Measurements from ENCODE around the gene CSMD2. TPM values are rescaled to one million over a fixed set of nuclear protein-coding genes. Genes with fewer than 3 reads are reported as not detected.

The CSMD2 gene
- polyA plus RNA-seq, 1 of the 3 experiments (the other 2 are of a cell fraction): not detected

DNA sequence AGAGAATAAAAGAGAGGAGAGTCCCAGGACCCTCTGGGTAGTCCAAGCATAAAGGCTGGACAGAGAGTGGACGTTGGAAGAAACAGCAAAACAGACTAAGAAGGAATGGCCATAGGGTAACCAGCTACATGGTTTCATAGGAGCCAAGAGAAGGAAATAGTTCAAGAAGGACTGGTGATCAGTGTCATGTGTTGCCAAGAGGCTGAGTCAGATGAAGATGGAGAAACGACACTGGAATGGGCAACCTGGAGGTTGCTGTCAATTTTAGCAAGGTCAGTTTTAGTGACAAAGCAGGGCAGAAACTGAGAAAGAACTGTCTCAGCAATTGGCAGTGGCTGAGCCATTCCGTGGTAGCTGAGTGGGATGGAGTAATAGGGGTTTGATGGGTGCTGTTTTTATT is 259.8 kb downstream of the CSMD2 start:
- no peaks in the 10 kb centered on the region for H3F3A ChIP-seq (replicated peaks; ENCODE audit: insufficient read depth)
- no peak overlapping the region for H3K27ac ChIP-seq (ENCODE audit: low read depth in 2 of 2, low read length in 1 of 2)
- no peak overlapping the region for H3K9ac ChIP-seq
- no peak for DNase-seq
- H3K36me3 ChIP-seq (replicated peaks in 1 of 2; ENCODE audit: control insufficient read depth in 1 of 2, insufficient read depth in 2 of 2, low read length in 1 of 2): no peaks in the 10 kb centered on the region
- peaks cover 0 to 3% of the 10 kb centered on the region in 2 experiments; a peak in 2 of 4 replicates for H3K4me1 ChIP-seq (ENCODE audit: control insufficient read depth in 1 of 2, insufficient read depth in 2 of 2, low read depth in 1 of 2, low read length in 1 of 2)
- H3K79me2 ChIP-seq (ENCODE audit: insufficient read depth): no peaks in the 10 kb centered on the region
- TF ChIP-seq FOXM1 (IDR thresholded peaks at IDR 0.05; ENCODE audit: low read depth): no peak
- CTCF ChIA-PET: interaction anchor here (1.1 kb wide), 1 partner anchor 208 kb away, joined by 3 read pairs; no protein-coding TSS in a partner anchor
- WGBS (ENCODE audit: low lambda C conversion rate): 25% methylated on average over 3 of the region's 3 CpGs
- H3K9me2 ChIP-seq: no peaks in the 10 kb centered on the region
- H2AFZ ChIP-seq (ENCODE audit: low read depth): no peak overlapping the region
- H3K4me2 ChIP-seq: no peak overlapping the region
- H3K9me3 ChIP-seq: no peaks in the 10 kb centered on the region
- POLR2A ChIA-PET: no interaction called here
- H3K4me3 ChIP-seq (ENCODE audit: low read depth in 2 of 2, low read length in 1 of 2): no peak overlapping the region
- H4K20me1 ChIP-seq (ENCODE audit: insufficient read depth): no peaks in the 10 kb centered on the region
- no peaks in the 10 kb centered on the region for H3K27me3 ChIP-seq (ENCODE audit: insufficient read depth)

GRCh38 chr1:33903210-33903589 is 261.8 kb downstream of the CSMD2 start:
- ChIA-PET CTCF (no interaction called here), POLR2A (no interaction called here)
- Histone ChIP-seq H3F3A (replicated peaks; ENCODE audit: insufficient read depth) (no peaks in the 10 kb centered on the region), H3K27ac (ENCODE audit: low read depth in 2 of 2, low read length in 1 of 2) (no peak overlapping the region), H3K9ac (no peak overlapping the region), H3K4me3 (ENCODE audit: low read depth in 2 of 2, low read length in 1 of 2) (no peak overlapping the region), H3K36me3 (replicated peaks in 1 of 2; ENCODE audit: control insufficient read depth in 1 of 2, insufficient read depth in 2 of 2, low read length in 1 of 2) (no peaks in the 10 kb centered on the region), H4K20me1 (ENCODE audit: insufficient read depth) (no peaks in the 10 kb centered on the region), H3K9me2 (no peaks in the 10 kb centered on the region), H3K4me2 (no peak overlapping the region), H2AFZ (ENCODE audit: low read depth) (no peak overlapping the region), H3K79me2 (ENCODE audit: insufficient read depth) (no peaks in the 10 kb centered on the region), H3K27me3 (ENCODE audit: insufficient read depth) (no peaks in the 10 kb centered on the region), H3K4me1 (ENCODE audit: control insufficient read depth in 1 of 2, insufficient read depth in 2 of 2, low read depth in 1 of 2, low read length in 1 of 2) (peaks cover 0 to 11% of the 10 kb centered on the region in 2 experiments; a peak in 2 of 4 replicates), H3K9me3 (no peaks in the 10 kb centered on the region)
- DNase-seq: no peak
- 10% methylated on average over 2 of the region's 2 CpGs for WGBS (ENCODE audit: low lambda C conversion rate)
- TF ChIP-seq TAF1 (IDR thresholded peaks at IDR 0.05; ENCODE audit: borderline replicate concordance, low read depth, low read length) (no peak), YY1 (IDR thresholded peaks at IDR 0.05; ENCODE audit: low read depth) (no peak), PBX3 (IDR thresholded peaks at IDR 0.05) (no peak), POLR2AphosphoS5 (IDR thresholded peaks at IDR 0.05; ENCODE audit: low read depth, low read length) (no peak)

GRCh38 chr1:33902486-33903209 is 262.4 kb downstream of the CSMD2 start:
- Histone ChIP-seq H3K36me3 (replicated peaks in 1 of 2; ENCODE audit: control insufficient read depth in 1 of 2, insufficient read depth in 2 of 2, low read length in 1 of 2) (no peaks in the 10 kb centered on the region), H3K9ac (no peak overlapping the region), H3K4me1 (ENCODE audit: control insufficient read depth in 1 of 2, insufficient read depth in 2 of 2, low read depth in 1 of 2, low read length in 1 of 2) (peaks cover 0 to 14% of the 10 kb centered on the region in 2 experiments; a peak in 2 of 4 replicates), H4K20me1 (ENCODE audit: insufficient read depth) (no peaks in the 10 kb centered on the region), H3K9me2 (no peaks in the 10 kb centered on the region), H3K4me3 (ENCODE audit: low read depth in 2 of 2, low read length in 1 of 2) (no peak overlapping the region), H2AFZ (ENCODE audit: low read depth) (no peak overlapping the region), H3K79me2 (ENCODE audit: insufficient read depth) (no peaks in the 10 kb centered on the region), H3K27me3 (ENCODE audit: insufficient read depth) (no peaks in the 10 kb centered on the region), H3K4me2 (no peak overlapping the region), H3F3A (replicated peaks; ENCODE audit: insufficient read depth) (no peaks in the 10 kb centered on the region), H3K9me3 (no peaks in the 10 kb centered on the region), H3K27ac (ENCODE audit: low read depth in 2 of 2, low read length in 1 of 2) (no peak overlapping the region)
- CTCF ChIA-PET: interaction anchor here (1.6 kb wide), 1 partner anchor 211 kb away, joined by 4 read pairs; no protein-coding TSS in a partner anchor
- DNase-seq: peak; percentile 26
- POLR2A ChIA-PET: no interaction called here
- 24% methylated on average over 5 of the region's 6 CpGs for WGBS (ENCODE audit: low lambda C conversion rate)
- TF ChIP-seq RCOR1 (IDR thresholded peaks at IDR 0.05; ENCODE audit: low read length): no peak
- TF ChIP-seq POLR2AphosphoS5 (IDR thresholded peaks at IDR 0.05; ENCODE audit: low read depth, low read length): no peak
- TF ChIP-seq RAD21 (IDR thresholded peaks at IDR 0.05; ENCODE audit: low read length): no peak
- TF ChIP-seq GABPA (IDR thresholded peaks at IDR 0.05; ENCODE audit: low read depth): no peak
- no peak for TF ChIP-seq RFX5 (IDR thresholded peaks at IDR 0.05; ENCODE audit: low read length)
- no peak for TF ChIP-seq TCF12 (IDR thresholded peaks at IDR 0.05)
- TF ChIP-seq YY1 (IDR thresholded peaks at IDR 0.05; ENCODE audit: low read depth): no peak
- TF ChIP-seq CHD2 (IDR thresholded peaks at IDR 0.05; ENCODE audit: low read length, partially characterized antibody): no peak
- TF ChIP-seq FOSL2 (IDR thresholded peaks at IDR 0.05; ENCODE audit: borderline replicate concordance, low read depth): no peak
- TF ChIP-seq RXRA (IDR thresholded peaks at IDR 0.05; ENCODE audit: borderline replicate concordance, low read depth): no peak
- TF ChIP-seq MEF2A (IDR thresholded peaks at IDR 0.05; ENCODE audit: borderline replicate concordance, low read depth): no peak
- no peak for TF ChIP-seq SIN3A (IDR thresholded peaks at IDR 0.05; ENCODE audit: borderline replicate concordance, low read depth, low read length)
- TF ChIP-seq, protein P1, sequence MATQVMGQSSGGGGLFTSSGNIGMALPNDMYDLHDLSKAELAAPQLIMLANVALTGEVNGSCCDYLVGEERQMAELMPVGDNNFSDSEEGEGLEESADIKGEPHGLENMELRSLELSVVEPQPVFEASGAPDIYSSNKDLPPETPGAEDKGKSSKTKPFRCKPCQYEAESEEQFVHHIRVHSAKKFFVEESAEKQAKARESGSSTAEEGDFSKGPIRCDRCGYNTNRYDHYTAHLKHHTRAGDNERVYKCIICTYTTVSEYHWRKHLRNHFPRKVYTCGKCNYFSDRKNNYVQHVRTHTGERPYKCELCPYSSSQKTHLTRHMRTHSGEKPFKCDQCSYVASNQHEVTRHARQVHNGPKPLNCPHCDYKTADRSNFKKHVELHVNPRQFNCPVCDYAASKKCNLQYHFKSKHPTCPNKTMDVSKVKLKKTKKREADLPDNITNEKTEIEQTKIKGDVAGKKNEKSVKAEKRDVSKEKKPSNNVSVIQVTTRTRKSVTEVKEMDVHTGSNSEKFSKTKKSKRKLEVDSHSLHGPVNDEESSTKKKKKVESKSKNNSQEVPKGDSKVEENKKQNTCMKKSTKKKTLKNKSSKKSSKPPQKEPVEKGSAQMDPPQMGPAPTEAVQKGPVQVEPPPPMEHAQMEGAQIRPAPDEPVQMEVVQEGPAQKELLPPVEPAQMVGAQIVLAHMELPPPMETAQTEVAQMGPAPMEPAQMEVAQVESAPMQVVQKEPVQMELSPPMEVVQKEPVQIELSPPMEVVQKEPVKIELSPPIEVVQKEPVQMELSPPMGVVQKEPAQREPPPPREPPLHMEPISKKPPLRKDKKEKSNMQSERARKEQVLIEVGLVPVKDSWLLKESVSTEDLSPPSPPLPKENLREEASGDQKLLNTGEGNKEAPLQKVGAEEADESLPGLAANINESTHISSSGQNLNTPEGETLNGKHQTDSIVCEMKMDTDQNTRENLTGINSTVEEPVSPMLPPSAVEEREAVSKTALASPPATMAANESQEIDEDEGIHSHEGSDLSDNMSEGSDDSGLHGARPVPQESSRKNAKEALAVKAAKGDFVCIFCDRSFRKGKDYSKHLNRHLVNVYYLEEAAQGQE (IDR thresholded peaks at IDR 0.05; ENCODE audit: low read depth, low read length): no peak
- TF ChIP-seq MXI1 (IDR thresholded peaks at IDR 0.05; ENCODE audit: low read depth, low read length): no peak
- no peak for TF ChIP-seq EZH2phosphoT487 (IDR thresholded peaks at IDR 0.05; ENCODE audit: borderline replicate concordance, low read depth)
- TF ChIP-seq FOXM1 (IDR thresholded peaks at IDR 0.05; ENCODE audit: low read depth): no peak
